Effector memory CD8-positive, alpha-beta T cell (primary cell): ENCODE data around the gene SKP1.

Experiments used
- ATAC-seq: fragments of 150-1000 bp; cut with Tn5 transposase; replicated peaks from 2 replicates; pipeline ENCODE4 v1.10.0; 2021; ENCODE audit warnings: mild to moderate bottlenecking, moderate library complexity
- DNase-seq, 3 experiments: peaks; one replicate each; pipeline ENCODE4 v3.0.0; 2021
- H3K27ac Mint-ChIP-seq, 2 donors: one replicate each; pipeline ENCODE4 v1.8.0; 2022; ENCODE audit warnings: mild to moderate bottlenecking in 2 of 2, mixed read lengths in 2 of 2, moderate library complexity in 2 of 2
- H3K27me3 Mint-ChIP-seq, 2 donors: one replicate each; pipeline ENCODE4 v1.8.0; 2022; ENCODE audit warnings: mixed read lengths in 2 of 2
- H3K36me3 Mint-ChIP-seq: one replicate; pipeline ENCODE4 v1.8.0; 2022; ENCODE audit warnings: mild to moderate bottlenecking, moderate library complexity, mixed read lengths; ENCODE audit not compliant: insufficient read depth
- H3K4me1 Mint-ChIP-seq, 2 donors: one replicate each; pipeline ENCODE4 v1.8.0; 2022; ENCODE audit warnings: low read depth in 2 of 2, mixed read lengths in 2 of 2
- H3K4me3 Mint-ChIP-seq, 2 donors: one replicate each; pipeline ENCODE4 v1.8.0; 2022; ENCODE audit warnings: mild to moderate bottlenecking in 2 of 2, mixed read lengths in 2 of 2, moderate library complexity in 2 of 2
- H3K9me3 Mint-ChIP-seq, 2 donors: one replicate each; pipeline ENCODE4 v1.8.0; 2022; ENCODE audit warnings: mixed read lengths in 2 of 2

Gene SKP1

GRCh38 chr5:134135091-134135655 is 41.6 kb downstream of the SKP1 start:
- H3K27ac Mint-ChIP-seq, result peak overlapping the region; percentile 95 to 99
- peaks cover 100% of the 10 kb centered on the region for H3K36me3 Mint-ChIP-seq
- DNase-seq (no peak), ATAC-seq (no peak)
- H3K4me3 Mint-ChIP-seq, result peak overlapping the region; percentile 63 to 86
- H3K9me3 Mint-ChIP-seq, result no peaks in the 10 kb centered on the region
- H3K27me3 Mint-ChIP-seq, result no peaks in the 10 kb centered on the region
- H3K4me1 Mint-ChIP-seq, result peaks cover 84 to 89% of the 10 kb centered on the region in 2 donors

GRCh38 chr5:134133995-134134541 is 42.7 kb downstream of the SKP1 start:
- peaks cover 86 to 92% of the 10 kb centered on the region in 2 donors for H3K4me1 Mint-ChIP-seq
- peaks cover 100% of the 10 kb centered on the region for H3K36me3 Mint-ChIP-seq
- peak overlapping the region; percentile 81 to 86 for H3K4me3 Mint-ChIP-seq
- H3K27ac Mint-ChIP-seq, result peak overlapping the region; percentile 95 to 99
- ATAC-seq (no peak), DNase-seq (no peak)
- no peaks in the 10 kb centered on the region for H3K9me3 Mint-ChIP-seq
- H3K27me3 Mint-ChIP-seq, result no peaks in the 10 kb centered on the region

GRCh38 chr5:134133188-134133994 is 43.4 kb downstream of the SKP1 start:
- peaks cover 100% of the 10 kb centered on the region for H3K36me3 Mint-ChIP-seq
- no peaks in the 10 kb centered on the region for H3K9me3 Mint-ChIP-seq
- H3K27ac Mint-ChIP-seq, result peak overlapping the region; percentile 95 to 99
- ATAC-seq (no peak), DNase-seq (no peak)
- peak overlapping the region; percentile 81 to 86 for H3K4me3 Mint-ChIP-seq
- no peaks in the 10 kb centered on the region for H3K27me3 Mint-ChIP-seq
- H3K4me1 Mint-ChIP-seq, result peaks cover 90 to 92% of the 10 kb centered on the region in 2 donors

DNA sequence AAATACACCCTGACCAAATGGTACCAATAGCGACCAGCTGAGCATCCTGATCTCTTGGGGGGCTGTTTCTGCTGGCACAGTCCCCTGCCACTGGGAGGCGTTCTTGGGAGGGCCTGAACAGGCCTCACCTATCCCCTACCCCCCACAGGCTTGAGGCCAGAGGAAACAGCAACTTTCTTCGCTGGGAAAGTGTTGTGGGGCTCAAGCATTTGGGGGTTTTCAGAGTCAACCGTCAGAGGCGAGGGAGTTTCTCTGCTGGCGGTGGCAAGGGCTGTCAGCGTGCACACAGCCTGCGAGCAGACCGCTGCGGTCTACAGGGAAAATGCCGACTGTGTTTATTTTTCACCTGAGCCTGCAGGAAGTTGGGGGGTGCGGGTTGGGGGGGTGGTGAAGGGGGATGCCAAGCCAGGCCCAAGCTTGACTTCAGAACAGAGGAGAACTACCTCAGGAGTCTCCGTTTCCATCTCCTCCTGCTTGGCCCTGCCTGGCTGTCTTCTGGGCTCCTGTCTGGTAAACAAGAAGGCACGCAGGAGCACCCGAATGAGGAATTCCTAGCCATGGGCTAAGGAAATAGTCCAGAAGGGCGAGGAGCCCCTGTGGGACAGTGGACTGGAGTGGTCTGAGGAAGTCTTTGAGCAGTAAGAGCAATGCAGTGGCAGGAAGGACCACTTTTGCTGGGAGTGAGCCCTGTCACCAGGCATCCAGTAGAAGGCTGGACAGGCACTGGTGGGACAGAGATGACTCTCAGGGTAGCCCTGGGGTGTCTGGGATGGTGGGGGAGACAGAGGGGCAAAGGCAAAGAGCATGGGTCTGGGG is 44.2 kb downstream of the SKP1 start:
- H3K27me3 Mint-ChIP-seq, result no peaks in the 10 kb centered on the region
- peaks cover 92 to 93% of the 10 kb centered on the region in 2 donors for H3K4me1 Mint-ChIP-seq
- ATAC-seq (peak; percentile 83), DNase-seq (peak; percentile 84 to 86 (median 84))
- peak overlapping the region; percentile 95 to 99 for H3K27ac Mint-ChIP-seq
- H3K36me3 Mint-ChIP-seq, result peaks cover 100% of the 10 kb centered on the region
- H3K9me3 Mint-ChIP-seq, result no peaks in the 10 kb centered on the region
- H3K4me3 Mint-ChIP-seq, result peak overlapping the region; percentile 81 to 86

GRCh38 chr5:134131578-134132350 is 45.0 kb downstream of the SKP1 start:
- Mint-ChIP-seq H3K4me1 (peaks cover 92 to 93% of the 10 kb centered on the region in 2 donors), H3K36me3 (peaks cover 100% of the 10 kb centered on the region), H3K27me3 (no peaks in the 10 kb centered on the region), H3K4me3 (peak overlapping the region; percentile 81 to 86), H3K27ac (peak overlapping the region; percentile 95 to 99), H3K9me3 (no peaks in the 10 kb centered on the region)
- ATAC-seq (no peak), DNase-seq (no peak)

DNA sequence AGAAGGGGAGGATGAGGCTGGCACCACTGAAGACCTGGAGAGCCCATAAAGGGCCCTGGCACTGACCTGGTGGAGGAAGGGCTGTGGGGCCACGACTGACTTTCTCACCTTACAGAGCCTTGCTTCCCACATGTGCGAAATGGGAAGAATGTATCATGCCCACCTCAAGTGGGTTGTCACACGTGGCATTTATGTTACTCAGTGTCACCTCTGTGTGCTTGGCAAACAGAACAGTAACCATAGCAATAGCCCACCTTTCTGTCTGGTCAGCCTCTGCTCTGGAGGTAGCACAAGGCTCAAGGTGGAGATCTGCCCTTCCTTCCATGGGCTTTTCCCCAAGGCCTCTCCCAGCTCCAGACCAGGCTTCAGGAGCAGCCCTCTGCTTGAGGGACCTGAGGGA is 45.6 kb downstream of the SKP1 start:
- H3K4me1 Mint-ChIP-seq, result peaks cover 90 to 93% of the 10 kb centered on the region in 2 donors
- DNase-seq, result no peak
- H3K36me3 Mint-ChIP-seq, result peaks cover 100% of the 10 kb centered on the region

GRCh38 chr5:134130239-134130945 is 46.4 kb downstream of the SKP1 start:
- peaks cover 100% of the 10 kb centered on the region for H3K36me3 Mint-ChIP-seq
- no peaks in the 10 kb centered on the region for H3K27me3 Mint-ChIP-seq
- peak overlapping the region; percentile 95 to 99 for H3K27ac Mint-ChIP-seq
- ATAC-seq, result no peak
- peak overlapping the region; percentile 81 to 86 for H3K4me3 Mint-ChIP-seq
- no peaks in the 10 kb centered on the region for H3K9me3 Mint-ChIP-seq
- no peak for DNase-seq
- H3K4me1 Mint-ChIP-seq, result peaks cover 90 to 94% of the 10 kb centered on the region in 2 donors

More for the DNA sequence above, 45.6 kb downstream of the SKP1 start:
- peak; percentile 4 for ATAC-seq
- peak overlapping the region; percentile 81 to 86 for H3K4me3 Mint-ChIP-seq
- H3K27me3 Mint-ChIP-seq, result no peaks in the 10 kb centered on the region
- H3K27ac Mint-ChIP-seq, result peak overlapping the region; percentile 95 to 99
- H3K9me3 Mint-ChIP-seq, result no peaks in the 10 kb centered on the region

GRCh38 chr5:134129411-134130238 is 47.1 kb downstream of the SKP1 start:
- ATAC-seq, result peak; percentile 5
- H3K4me1 Mint-ChIP-seq, result peaks cover 88 to 94% of the 10 kb centered on the region in 2 donors
- peaks cover 100% of the 10 kb centered on the region for H3K36me3 Mint-ChIP-seq

GRCh38 chr5:134128648-134128995 is 48.1 kb downstream of the SKP1 start:
- no peaks in the 10 kb centered on the region for H3K9me3 Mint-ChIP-seq
- peaks cover 100% of the 10 kb centered on the region for H3K36me3 Mint-ChIP-seq
- peak overlapping the region; percentile 95 to 99 for H3K27ac Mint-ChIP-seq

More at GRCh38 chr5:134129411-134130238, 47.1 kb downstream of the SKP1 start:
- no peaks in the 10 kb centered on the region for H3K27me3 Mint-ChIP-seq
- DNase-seq, result no peak
- H3K27ac Mint-ChIP-seq, result peak overlapping the region; percentile 95 to 99
- no peaks in the 10 kb centered on the region for H3K9me3 Mint-ChIP-seq
- peak overlapping the region; percentile 81 to 86 for H3K4me3 Mint-ChIP-seq

DNA sequence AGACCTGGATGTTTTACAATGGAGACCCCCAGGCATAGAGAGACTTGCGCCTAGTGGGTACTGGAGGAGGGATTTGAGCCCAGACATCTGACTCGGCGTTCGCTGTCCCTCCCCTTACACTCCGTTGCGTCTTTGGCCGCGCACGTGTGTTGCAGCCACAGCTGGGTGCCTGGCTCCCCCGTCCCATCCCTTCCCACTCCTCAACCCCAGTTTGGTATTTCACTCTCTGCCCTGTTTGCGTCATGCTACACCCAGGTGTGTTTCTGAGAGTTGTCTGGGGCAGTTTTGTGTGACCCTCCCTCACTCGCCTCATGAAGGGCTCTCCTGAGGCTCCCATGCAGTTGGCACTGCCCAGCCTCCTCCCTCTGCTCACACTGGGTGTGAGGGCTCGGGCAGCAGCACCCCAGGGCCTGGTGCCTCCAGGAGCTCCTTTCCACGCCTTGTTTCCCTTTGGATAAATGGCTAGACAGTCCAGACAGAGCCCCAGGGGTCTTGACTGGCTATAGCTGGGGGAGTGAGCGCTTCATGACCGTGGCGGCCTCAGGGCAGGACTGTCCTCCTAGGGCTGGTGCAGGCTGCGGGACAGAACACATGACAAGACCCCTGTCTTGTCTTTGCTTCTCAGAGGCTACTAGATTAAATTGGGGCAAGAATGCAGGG is 48.6 kb downstream of the SKP1 start:
- no peaks in the 10 kb centered on the region for H3K27me3 Mint-ChIP-seq
- peaks cover 92 to 97% of the 10 kb centered on the region in 2 donors for H3K4me1 Mint-ChIP-seq
- DNase-seq (no peak), ATAC-seq (no peak)
- peak overlapping the region; percentile 95 to 99 for H3K27ac Mint-ChIP-seq
- H3K9me3 Mint-ChIP-seq, result no peaks in the 10 kb centered on the region
- H3K36me3 Mint-ChIP-seq, result peaks cover 100% of the 10 kb centered on the region
- peak overlapping the region; percentile 81 to 86 for H3K4me3 Mint-ChIP-seq

More at GRCh38 chr5:134128648-134128995, 48.1 kb downstream of the SKP1 start:
- DNase-seq (no peak), ATAC-seq (no peak)
- H3K27me3 Mint-ChIP-seq, result no peaks in the 10 kb centered on the region
- peak overlapping the region; percentile 81 to 86 for H3K4me3 Mint-ChIP-seq
- H3K4me1 Mint-ChIP-seq, result peaks cover 92 to 97% of the 10 kb centered on the region in 2 donors

DNA sequence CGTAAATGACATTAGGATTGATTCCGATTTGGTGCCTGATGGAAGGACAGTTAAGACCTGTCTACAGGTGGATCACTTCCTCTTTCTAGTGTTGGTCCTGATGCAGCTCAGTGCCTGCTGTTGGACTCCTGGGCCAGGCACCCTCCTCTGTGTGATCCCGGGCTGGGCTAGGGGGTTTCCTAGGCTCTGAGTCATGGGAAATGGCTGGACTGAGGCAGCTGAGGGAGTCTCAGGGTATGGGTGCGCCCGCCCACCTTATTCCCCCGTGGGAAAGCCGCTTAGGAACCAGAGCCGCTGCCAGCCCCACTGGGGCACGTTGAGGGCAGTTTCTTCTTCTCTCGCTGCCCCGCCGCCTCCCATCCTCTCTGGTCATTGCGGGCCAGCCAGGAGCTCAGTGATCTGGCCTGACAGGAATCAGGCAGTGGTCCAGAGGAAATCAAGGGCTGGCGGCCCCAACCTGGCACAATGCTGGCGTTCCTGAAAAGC is 49.3 kb downstream of the SKP1 start:
- Mint-ChIP-seq H3K9me3 (no peaks in the 10 kb centered on the region), H3K4me1 (peaks cover 92 to 97% of the 10 kb centered on the region in 2 donors), H3K27me3 (no peaks in the 10 kb centered on the region), H3K27ac (peak overlapping the region; percentile 95 to 99), H3K4me3 (peak overlapping the region; percentile 81 to 86), H3K36me3 (peaks cover 100% of the 10 kb centered on the region)
- ATAC-seq, result peak; percentile 4
- no peak for DNase-seq
